CD4-positive, alpha-beta T cell treated with Interleukin-2 at 100 ng/mL for 4 hours (primary cell): ENCODE data around the gene SLC66A3.

Source experiments
- DNase-seq: peaks from one replicate; pipeline ENCODE4 v3.0.0-alpha.2; 2020; ENCODE audit warnings: low spot score

Gene SLC66A3

DNA sequence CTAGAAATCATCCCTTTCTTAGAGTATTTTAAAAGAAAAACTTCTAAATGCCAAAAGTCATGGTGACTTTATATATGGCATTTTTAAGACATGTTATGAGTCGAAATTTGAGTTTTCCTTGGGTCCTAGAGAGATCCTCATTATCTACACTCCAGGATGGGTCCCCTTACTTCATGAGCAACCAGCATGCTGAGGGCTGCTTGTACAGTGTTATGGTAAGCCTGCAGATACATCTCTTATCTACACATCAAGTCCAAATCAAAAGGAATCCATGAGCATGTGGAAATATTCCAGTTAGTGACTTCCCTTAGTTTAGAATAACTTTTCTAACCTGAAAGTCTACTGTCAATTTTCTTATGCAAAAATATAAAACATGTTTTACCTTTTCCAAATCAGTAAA, 58.7 kb downstream of the SLC66A3 start:
- no peak for DNase-seq

- no peak for DNase-seq
Observed at GRCh38 chr2:11214770-11215169, 59.5 kb downstream of the SLC66A3 start.

DNA sequence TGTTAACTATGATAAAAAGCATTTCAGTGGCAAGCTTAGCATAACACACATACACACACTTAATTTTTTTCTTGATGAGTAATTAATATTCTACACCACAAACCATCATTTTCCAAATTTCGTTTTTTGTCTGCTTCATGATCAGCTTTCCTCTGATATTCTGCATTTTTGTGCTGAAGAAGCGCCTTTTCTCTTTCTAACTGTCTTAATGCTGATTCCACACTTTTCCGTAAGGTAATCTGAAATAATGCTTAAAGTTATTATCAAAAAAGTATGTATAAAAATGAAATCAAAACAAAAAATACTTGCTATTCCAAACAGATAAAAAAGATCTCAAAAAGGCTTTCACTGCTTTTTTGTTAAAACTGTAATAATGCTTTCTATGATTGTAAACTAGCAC, 60.1 kb downstream of the SLC66A3 start:
- DNase-seq = no peak

- no peak for DNase-seq
Observed at GRCh38 chr2:11220445-11220844, 65.2 kb downstream of the SLC66A3 start.

- no peak for DNase-seq
Observed at GRCh38 chr2:11222845-11223244, 67.6 kb downstream of the SLC66A3 start.

DNA sequence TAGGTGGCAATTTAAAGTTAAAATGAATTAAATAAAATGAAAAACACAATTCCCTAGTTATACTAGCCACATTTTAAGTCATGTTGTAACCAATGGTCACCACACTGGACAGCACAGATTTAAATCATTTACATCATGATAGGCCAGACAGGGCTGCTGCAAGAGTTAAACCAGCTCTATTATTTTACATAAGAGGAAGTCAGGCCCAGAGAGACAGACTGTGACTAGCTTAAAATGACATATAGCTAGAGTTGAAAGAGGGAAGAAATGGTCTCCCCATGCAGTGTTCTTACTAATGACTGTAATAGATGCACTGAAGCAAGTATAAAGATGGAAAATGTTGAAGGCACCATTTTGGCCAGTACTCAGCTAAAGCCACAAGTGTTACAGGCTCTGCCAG, 69.6 kb downstream of the SLC66A3 start:
- DNase-seq = no peak

DNA sequence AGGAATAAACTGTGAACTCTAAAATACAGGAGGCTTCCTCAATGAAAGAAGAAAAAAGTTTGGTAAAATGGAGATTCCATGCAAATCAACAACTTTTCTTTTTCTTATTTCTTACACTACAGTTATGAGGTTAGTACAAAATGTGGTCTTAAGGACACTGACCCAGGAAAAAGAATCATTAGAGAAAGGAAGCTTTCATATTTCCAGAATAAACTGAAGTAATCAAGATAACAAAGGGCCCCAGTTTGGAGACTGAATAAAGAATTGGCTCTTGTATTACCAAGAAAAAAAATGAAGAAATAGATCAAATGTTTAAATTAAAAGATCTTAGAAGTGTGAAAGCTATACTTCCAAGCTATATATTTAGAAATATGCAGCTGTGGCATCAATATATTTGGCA, 72.3 kb downstream of the SLC66A3 start:
- no peak for DNase-seq
